Measurements from ENCODE around the gene WDR33.

DNA sequence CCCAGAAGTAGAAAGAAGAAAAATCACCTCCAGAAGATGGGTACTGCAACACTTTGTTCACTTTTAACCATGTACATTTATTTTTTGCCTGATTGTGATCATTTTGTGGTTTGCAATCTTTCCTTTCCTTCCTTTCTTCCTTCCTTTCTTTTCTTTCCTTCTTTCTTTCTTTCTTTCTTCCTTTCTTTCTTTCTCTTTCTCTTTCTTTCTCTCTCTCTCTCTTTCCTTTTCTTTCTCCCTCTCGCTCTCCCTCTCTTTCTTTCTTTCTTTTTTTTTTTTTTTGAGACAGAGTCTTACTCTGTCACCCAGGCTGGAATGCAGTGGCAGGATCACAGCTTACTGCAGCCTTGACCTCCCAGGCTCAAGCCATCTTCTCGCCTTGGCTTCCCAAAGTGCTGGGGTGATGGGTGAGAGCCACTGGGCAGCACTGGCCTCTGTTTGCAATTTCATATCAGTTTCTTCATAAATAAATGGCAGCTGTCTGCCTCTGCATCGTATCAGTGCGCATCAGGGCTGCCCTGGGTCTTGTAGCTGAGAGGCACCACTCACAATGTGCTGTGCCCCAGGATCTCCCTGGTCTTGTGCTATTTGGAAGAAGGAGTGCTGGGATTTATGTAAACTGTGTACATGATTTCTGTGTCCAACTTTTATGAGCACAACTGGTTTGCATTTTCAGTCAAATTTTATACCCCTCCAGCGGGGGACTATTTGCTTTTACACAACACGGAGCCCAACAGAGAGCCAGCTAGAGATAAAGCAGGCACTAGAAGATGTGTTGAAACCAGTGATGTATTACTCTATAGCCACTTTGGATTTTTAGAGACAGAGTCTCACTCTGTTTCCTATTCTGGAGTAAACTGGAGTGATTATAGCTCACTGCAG is 128.8 kb downstream of the WDR33 start:
- TF ChIP-seq, protein P1, sequence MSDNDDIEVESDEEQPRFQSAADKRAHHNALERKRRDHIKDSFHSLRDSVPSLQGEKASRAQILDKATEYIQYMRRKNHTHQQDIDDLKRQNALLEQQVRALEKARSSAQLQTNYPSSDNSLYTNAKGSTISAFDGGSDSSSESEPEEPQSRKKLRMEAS (IDR thresholded peaks at IDR 0.05): no peak
- TF ChIP-seq FOXM1 (IDR thresholded peaks at IDR 0.05; ENCODE audit: borderline replicate concordance, low read depth): no peak
- TF ChIP-seq EP300 (IDR thresholded peaks at IDR 0.05; ENCODE audit: borderline replicate concordance): no peak
- TF ChIP-seq REST (IDR thresholded peaks at IDR 0.05; ENCODE audit: low read depth): no peak
- TF ChIP-seq CREB1 (IDR thresholded peaks at IDR 0.05; ENCODE audit: low read depth): no peak
- TF ChIP-seq RAD21 (IDR thresholded peaks at IDR 0.05; ENCODE audit: low read depth): no peak
- no peak for TF ChIP-seq CEBPB (IDR thresholded peaks at IDR 0.05)
- no peak for TF ChIP-seq NFIC (IDR thresholded peaks at IDR 0.05)
- TF ChIP-seq TEAD4 (IDR thresholded peaks at IDR 0.05): no peak
- no peak for TF ChIP-seq TCF12 (IDR thresholded peaks at IDR 0.05; ENCODE audit: low read depth)
- TF ChIP-seq TAF1 (IDR thresholded peaks at IDR 0.05; ENCODE audit: low read depth): no peak
- TF ChIP-seq EGR1 (IDR thresholded peaks at IDR 0.05): no peak
- no peak for TF ChIP-seq YY1 (IDR thresholded peaks at IDR 0.05; ENCODE audit: low read depth)
- TF ChIP-seq, protein P2, sequence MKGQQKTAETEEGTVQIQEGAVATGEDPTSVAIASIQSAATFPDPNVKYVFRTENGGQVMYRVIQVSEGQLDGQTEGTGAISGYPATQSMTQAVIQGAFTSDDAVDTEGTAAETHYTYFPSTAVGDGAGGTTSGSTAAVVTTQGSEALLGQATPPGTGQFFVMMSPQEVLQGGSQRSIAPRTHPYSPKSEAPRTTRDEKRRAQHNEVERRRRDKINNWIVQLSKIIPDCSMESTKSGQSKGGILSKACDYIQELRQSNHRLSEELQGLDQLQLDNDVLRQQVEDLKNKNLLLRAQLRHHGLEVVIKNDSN (IDR thresholded peaks at IDR 0.05): no peak

Data from Ishikawa (cell line).